ENCODE results near the gene RPRD2.

DNA sequence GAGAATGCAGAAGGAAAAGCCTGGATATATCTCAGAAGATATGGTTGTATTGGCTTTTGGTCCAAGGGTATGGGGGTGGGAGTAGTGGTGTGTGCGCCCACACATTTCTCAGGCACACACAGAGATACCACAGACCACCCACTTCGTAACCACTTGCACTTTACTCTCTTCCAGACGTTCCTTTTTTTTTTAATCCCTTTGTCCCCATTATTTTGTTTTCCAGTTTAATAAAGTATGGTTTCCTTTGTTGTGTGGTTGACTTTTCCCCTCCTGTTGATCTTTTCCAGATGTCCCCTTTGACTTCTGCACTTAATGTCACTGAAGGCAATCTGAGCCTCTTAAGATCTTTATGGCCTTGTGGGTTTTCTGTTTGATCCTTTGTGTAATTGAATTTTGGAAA lies 112.8 kb downstream of the RPRD2 start:
- TF ChIP-seq, protein P1, sequence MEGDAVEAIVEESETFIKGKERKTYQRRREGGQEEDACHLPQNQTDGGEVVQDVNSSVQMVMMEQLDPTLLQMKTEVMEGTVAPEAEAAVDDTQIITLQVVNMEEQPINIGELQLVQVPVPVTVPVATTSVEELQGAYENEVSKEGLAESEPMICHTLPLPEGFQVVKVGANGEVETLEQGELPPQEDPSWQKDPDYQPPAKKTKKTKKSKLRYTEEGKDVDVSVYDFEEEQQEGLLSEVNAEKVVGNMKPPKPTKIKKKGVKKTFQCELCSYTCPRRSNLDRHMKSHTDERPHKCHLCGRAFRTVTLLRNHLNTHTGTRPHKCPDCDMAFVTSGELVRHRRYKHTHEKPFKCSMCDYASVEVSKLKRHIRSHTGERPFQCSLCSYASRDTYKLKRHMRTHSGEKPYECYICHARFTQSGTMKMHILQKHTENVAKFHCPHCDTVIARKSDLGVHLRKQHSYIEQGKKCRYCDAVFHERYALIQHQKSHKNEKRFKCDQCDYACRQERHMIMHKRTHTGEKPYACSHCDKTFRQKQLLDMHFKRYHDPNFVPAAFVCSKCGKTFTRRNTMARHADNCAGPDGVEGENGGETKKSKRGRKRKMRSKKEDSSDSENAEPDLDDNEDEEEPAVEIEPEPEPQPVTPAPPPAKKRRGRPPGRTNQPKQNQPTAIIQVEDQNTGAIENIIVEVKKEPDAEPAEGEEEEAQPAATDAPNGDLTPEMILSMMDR (IDR thresholded peaks at IDR 0.05 in 2 of 3, conservative IDR thresholded peaks at IDR 0.05 in 1 of 3; ENCODE audit: borderline replicate concordance in 1 of 3, insufficient read depth in 1 of 3, low read depth in 2 of 3, low read length in 2 of 3): no peak
- TF ChIP-seq EZH2phosphoT487 (IDR thresholded peaks at IDR 0.05; ENCODE audit: borderline replicate concordance) (no peak), POLR2A (IDR thresholded peaks at IDR 0.05; ENCODE audit: borderline replicate concordance, extremely low read depth, insufficient read depth, insufficient read length) (no peak), EGR1 (IDR thresholded peaks at IDR 0.05; ENCODE audit: low read depth) (no peak), SP1 (IDR thresholded peaks at IDR 0.05; ENCODE audit: low read depth) (no peak), RAD21 (IDR thresholded peaks at IDR 0.05; ENCODE audit: low read depth) (no peak), SIN3A (IDR thresholded peaks at IDR 0.05; ENCODE audit: low read depth) (no peak), EZH2 (IDR thresholded peaks at IDR 0.05) (no peak), TCF7L2 (IDR thresholded peaks at IDR 0.05; ENCODE audit: borderline replicate concordance, extremely low read depth, insufficient read depth, insufficient read length) (no peak)
